ENCODE results near the gene SCNN1A.

Gene SCNN1A

GRCh38 chr12:6368906-6369525 is 6.3 kb downstream of the SCNN1A start:
- no peak for DNase-seq (ENCODE audit: low spot score)

- no peak for DNase-seq (ENCODE audit: low spot score)
Measured at GRCh38 chr12:6367969-6368892, 7.1 kb downstream of the SCNN1A start.

- no peak for DNase-seq (ENCODE audit: low spot score)
Measured at GRCh38 chr12:6367065-6367968, 8.0 kb downstream of the SCNN1A start.

DNA sequence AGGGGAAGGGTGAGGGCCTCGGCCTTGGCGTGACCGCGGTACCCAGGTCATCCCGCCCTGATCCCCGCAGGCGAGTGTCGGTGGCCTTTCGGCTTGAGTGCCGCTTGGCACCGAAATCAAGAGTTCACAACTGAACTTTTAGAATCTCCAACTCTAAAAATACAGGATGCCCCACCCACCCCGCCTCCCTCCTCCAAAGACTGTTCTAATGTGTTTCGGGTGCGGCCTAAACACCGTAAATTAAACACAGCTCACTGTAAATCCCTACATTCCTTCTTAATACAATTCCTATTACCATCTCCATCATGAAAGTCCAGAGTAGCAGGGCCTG is 11.4 kb downstream of the SCNN1A start:
- no peak for DNase-seq (ENCODE audit: low spot score)

DNA sequence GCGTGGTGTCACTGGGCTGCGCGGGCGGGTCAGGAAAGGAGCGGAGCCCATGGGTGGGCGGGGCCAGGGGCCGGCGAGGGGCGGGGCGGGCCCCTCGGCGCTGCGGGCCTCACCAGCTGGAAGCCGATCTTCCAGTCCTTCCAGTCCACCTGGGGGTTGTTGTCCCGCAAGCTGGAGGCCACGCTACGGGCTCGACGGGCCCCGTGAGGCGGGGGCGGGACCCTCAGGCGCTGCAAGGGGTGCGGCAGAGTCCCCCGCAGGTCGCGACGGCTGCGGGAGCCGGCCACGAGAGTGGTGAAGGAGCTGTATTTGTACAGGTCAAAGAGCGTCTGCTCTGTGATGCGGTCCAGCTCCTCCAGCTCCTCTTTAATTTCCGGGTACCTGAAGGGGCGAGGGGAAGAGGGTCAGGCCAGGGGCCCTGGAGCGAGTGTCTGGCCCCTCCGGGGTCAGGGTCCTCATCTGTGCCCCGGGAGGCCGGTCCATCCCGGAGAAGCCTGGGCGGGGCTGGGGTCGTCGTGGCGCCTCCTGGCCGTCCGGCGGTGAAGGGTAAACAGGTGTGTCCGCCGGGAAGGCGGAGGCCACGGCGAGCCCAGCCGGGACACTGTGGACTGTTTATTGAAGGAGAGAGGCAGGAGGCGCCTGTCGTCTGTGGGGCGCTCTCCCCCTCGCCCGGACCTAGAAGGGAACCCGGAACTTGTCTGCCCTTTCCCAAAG is 11.9 kb downstream of the SCNN1A start:
- no peak for DNase-seq (ENCODE audit: low spot score)

- DNase-seq (ENCODE audit: low spot score), result no peak
Measured at GRCh38 chr12:6363010-6363329, 12.4 kb downstream of the SCNN1A start.

DNA sequence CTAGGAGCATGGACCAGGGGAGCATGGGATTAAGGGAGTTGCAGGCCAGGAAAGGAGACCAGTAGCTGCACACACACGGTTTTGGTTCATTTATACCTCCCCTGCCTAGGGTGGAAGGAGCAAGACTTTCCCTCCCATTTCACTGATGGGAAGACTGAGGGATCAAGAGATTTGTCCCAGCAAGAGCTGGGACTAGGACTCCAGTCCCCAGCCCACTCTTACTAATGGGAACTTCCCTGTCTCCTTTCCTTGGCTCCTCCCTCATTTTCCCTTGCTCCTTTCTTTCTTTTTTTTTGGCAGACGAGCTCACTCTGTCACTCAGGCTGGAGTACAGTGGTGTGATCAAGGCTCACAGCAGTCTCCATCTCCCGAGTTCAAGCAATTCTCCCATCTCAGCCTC is 13.0 kb downstream of the SCNN1A start:
- no peak for DNase-seq (ENCODE audit: low spot score)

- no peak for DNase-seq (ENCODE audit: low spot score)
Measured at GRCh38 chr12:6361834-6362233, 13.5 kb downstream of the SCNN1A start.

GRCh38 chr12:6360578-6361490 is 14.5 kb downstream of the SCNN1A start:
- DNase-seq (ENCODE audit: low spot score), result no peak

GRCh38 chr12:6360080-6360571 is 15.2 kb downstream of the SCNN1A start:
- no peak for DNase-seq (ENCODE audit: low spot score)

GRCh38 chr12:6358881-6359280 is 16.5 kb downstream of the SCNN1A start:
- no peak for DNase-seq (ENCODE audit: low spot score)

- DNase-seq (ENCODE audit: low spot score), result no peak
Measured at GRCh38 chr12:6356374-6356820, 19.0 kb downstream of the SCNN1A start.

GRCh38 chr12:6355491-6356373 is 19.6 kb downstream of the SCNN1A start:
- no peak for DNase-seq (ENCODE audit: low spot score)

DNA sequence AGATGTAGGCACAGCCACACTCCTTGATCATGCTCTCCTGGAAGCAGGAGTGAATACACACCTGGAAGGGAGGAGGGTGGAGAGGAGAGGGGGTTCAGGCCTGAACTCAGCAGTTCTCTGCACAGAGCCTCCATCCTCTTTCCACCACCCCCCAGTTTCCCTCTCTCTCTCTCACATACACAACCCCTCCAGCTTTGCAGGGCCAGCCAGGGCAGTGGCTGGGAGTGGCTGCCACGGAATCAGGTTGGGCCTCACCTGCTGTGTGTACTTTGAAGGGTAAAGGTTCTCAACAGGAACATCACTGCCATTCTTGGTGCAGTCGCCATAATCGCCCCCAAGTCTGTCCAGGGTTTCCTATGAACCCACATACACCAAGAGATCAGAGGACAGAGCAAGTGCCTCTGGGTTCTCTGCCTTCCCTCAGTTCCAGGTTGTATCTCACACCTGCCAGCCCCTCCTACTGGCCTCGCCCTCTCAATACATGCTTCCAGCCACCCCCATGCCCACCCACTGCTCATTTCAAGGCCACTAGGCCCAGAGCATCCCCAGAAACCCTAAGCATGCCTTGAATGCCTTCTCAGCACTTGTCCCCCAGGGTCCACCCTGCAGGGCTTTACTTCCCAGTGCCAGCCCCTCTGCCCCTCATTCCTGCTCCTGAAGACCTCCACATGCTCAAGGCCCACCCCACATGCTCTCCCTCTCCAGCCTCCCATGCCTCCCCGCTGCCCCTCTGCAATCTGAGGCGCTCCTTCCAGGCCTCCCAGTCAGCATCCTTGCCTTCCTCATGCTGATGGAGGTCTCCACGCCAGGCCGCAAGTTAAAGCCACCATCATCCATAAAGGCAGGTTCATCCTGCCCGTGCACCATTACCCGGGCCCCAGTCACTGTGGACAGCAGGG is 20.6 kb downstream of the SCNN1A start:
- DNase-seq (ENCODE audit: low spot score), result no peak

GRCh38 chr12:6352193-6353173 is 22.9 kb downstream of the SCNN1A start:
- no peak for DNase-seq (ENCODE audit: low spot score)

- DNase-seq (ENCODE audit: low spot score), result no peak
Measured at GRCh38 chr12:6351622-6352021, 23.7 kb downstream of the SCNN1A start.

Data from left forelimb (tissue), 1 donor.